Choroid plexus epithelial cell (primary cell): ENCODE measurements around the gene CD69.

ENCODE experiments used
- DNase-seq: peaks from one replicate; pipeline ENCODE4 v3.0.0-alpha.2; 2010; ENCODE audit warnings: low read depth
- H3K4me3 ChIP-seq: 2 replicates; pipeline ENCODE4 v1.5.1; 2011; ENCODE audit warnings: low read depth, mild to moderate bottlenecking, control low read depth, low read length, moderate library complexity
- CTCF ChIP-seq: conservative IDR thresholded peaks from 2 replicates; pipeline ENCODE4 v1.5.1; 2011; ENCODE audit warnings: low read depth, mild to moderate bottlenecking, control low read depth, inconsistent platforms, low read length, moderate library complexity

CD69 gene

GRCh38 chr12:9755035-9755434 lies 5.7 kb downstream of the CD69 start:
- H3K4me3 ChIP-seq: no peak overlapping the region
- TF ChIP-seq CTCF: no peak
- DNase-seq: no peak

- no peak for DNase-seq
These were observed 6.4 kb downstream of the CD69 start for GRCh38 chr12:9754099-9754927.

GRCh38 chr12:9753498-9753897 lies 7.2 kb downstream of the CD69 start:
- TF ChIP-seq CTCF: no peak
- no peak for DNase-seq
- no peak overlapping the region for H3K4me3 ChIP-seq

More at GRCh38 chr12:9754099-9754927, 6.4 kb downstream of the CD69 start:
- no peak for TF ChIP-seq CTCF
- no peak overlapping the region for H3K4me3 ChIP-seq

DNA sequence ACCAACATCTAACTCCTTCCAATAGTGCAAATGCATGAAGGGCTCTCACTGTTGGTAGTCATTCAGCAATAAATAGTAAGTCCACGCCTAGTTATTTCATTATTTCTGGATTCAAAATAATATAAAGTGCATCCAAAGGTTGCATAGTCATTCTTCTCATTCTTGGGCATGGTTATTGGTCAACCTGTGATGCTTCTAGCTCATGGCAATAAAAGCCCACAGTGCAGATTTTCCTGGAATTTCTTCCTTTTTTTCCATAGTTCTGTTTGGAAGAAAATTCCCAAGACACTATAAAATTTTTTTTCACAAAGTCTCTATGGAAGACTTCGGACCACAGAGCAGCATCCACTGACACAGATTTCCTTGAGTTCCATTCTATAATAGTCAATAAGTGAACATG lies 7.6 kb downstream of the CD69 start:
- TF ChIP-seq CTCF: no peak
- no peak for DNase-seq
- H3K4me3 ChIP-seq: no peak overlapping the region

DNA sequence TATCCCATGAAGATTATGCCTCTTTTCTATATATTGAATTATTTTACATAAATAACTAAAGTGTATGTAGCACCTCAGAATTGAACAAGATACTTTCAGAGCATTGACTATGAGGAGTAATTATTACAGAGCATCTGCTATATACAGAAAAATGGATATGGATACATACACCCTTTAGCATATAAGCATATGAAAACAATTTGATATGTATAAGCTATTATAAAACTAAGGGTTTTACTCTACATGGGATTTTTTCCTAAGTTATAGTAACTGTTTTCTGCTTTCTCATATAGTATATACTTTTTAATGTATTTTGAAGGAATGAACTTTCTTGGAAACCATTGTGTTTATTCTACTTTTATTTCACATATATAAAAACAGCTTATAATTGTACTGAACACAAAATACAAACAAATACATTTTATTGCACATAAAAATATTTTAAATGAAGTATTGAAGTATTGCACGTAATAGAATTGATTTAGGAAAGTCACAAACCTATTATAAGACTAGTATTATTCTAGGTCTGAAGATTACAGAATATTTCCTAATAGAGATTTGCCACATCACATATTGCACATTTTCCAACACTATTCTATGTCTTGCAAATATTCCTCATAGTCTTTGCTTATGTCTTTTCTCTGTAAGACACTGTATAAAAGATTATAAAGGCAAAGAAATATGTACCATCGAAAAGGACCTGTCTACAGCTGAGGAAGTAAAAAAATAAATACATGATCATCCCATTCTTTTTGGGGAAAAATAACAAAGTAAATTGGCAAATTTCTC lies 8.4 kb downstream of the CD69 start:
- DNase-seq: no peak
- no peak for TF ChIP-seq CTCF
- no peak overlapping the region for H3K4me3 ChIP-seq

GRCh38 chr12:9751204-9752144 lies 9.2 kb downstream of the CD69 start:
- no peak overlapping the region for H3K4me3 ChIP-seq
- peak; percentile 69 for TF ChIP-seq CTCF
- DNase-seq: peak; percentile 73
